Peyer's patch (tissue), 4 donors: Measurements from ENCODE around the gene SLC25A29. TPM values are rescaled to one million over a fixed set of nuclear protein-coding genes. Genes with fewer than 3 reads are reported as not detected.
A peak's percentile ranks its signal among the peaks of the same experiment; 100 is the strongest.
"Not testable (repeated sequence)": the region's sequence is repeated elsewhere in the genome, so short reads cannot be mapped to it uniquely, and the experiment has no call there.

Experiments
- DNase-seq, 3 donors: peaks; one replicate each; pipeline ENCODE4 v3.0.0-alpha.2; 2017 to 2019
- H3K27ac ChIP-seq, 4 donors: fragments of 200-600 bp; sonication (generic); one replicate each; pipeline ENCODE4 v1.5.1; 2016 to 2019
- H3K27me3 ChIP-seq, 2 donors: fragments of 200-600 bp; sonication (generic); one replicate each; pipeline ENCODE4 v1.5.1; 2019
- H3K36me3 ChIP-seq, 3 donors: fragments of 200-600 bp; sonication (generic); one replicate each; pipeline ENCODE4 v1.5.1; 2016 to 2019
- H3K4me1 ChIP-seq, 4 donors: fragments of 200-600 bp; sonication (generic); one replicate each; pipeline ENCODE4 v1.5.1; 2016 to 2019
- H3K4me3 ChIP-seq, 4 donors: fragments of 200-600 bp; sonication (generic); 1 replicate in 3 of 4; 2 replicates in 1 of 4; pipeline ENCODE4 v1.5.1; 2016 to 2019; ENCODE audit warnings: mild to moderate bottlenecking in 1 of 4
- H3K9me3 ChIP-seq, 4 donors: fragments of 200-600 bp; sonication (generic); one replicate each; pipeline ENCODE4 v1.5.1; 2016 to 2019; ENCODE audit warnings: mild to moderate bottlenecking in 1 of 4
- CTCF ChIP-seq, 6 experiments: fragments of 450-650 bp in 4 of 6; fragments of 200-600 bp in 2 of 6; sonication (generic) in 1 of 6; IDR thresholded peaks; one replicate each; pipeline ENCODE4 v1.5.1; 2017 to 2019; ENCODE audit warnings: antibody characterized with exemption in 6 of 6, mild to moderate bottlenecking in 3 of 6, moderate library complexity in 1 of 6
- POLR2A ChIP-seq, 2 donors: fragments of 450-650 bp; IDR thresholded peaks; one replicate each; pipeline ENCODE4 v1.5.1; 2017; ENCODE audit warnings: antibody characterized with exemption in 2 of 2, mild to moderate bottlenecking in 2 of 2, moderate library complexity in 2 of 2
- total RNA-seq, 4 donors: library from RNA; depleted of rRNA; stranded (reverse); fragments of >200 nt; gene quantifications; one replicate each; pipeline ENCODE4 v1.1.0, GENCODE V29; 2016

SLC25A29 gene
- total RNA-seq, 4 donors from 2014 or later, result 11.0 to 74.5 (median 32.0) TPM

DNA sequence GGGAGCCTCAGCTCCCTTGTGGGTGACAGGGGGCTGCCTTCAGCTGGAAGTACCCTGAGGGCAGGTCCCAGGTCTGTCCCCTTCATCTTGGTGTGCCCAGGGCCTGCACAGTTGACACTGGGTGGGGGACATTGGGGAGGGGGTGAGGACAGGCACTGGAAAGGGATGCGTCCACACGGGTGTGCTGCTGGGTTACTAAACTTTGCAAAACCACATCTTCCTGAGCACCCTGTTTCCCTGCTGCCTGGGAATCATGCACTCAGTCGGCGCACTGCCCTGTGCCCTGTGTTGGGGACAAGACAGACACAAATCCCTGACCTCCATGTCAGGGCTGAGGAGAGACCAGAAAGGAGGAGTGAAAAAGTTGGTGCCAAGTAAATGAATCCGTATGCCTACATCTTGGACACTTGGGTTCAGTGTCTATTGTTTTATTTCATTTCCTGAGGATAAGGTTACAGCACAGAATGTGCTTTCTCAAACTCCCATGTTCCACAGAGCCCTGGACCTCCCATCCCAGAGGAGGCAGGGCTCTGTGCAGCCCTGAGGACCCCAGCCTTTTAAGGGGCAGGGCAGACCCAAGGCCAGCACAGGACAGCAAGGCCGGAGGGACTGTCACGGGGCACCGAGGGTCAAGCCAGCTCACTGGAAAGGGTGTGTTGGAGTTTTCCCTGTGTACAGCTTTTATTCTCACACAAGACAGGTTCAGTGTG, 2.9 kb upstream of the SLC25A29 start:
- Histone ChIP-seq H3K27me3 (no peaks in the 10 kb centered on the region), H3K27ac (no peak overlapping the region), H3K36me3 (no peaks in the 10 kb centered on the region), H3K4me1 (peaks cover 0 to 26% (median 6%) of the 10 kb centered on the region in 4 donors), H3K4me3 (no peak overlapping the region), H3K9me3 (no peaks in the 10 kb centered on the region)
- TF ChIP-seq POLR2A (IDR thresholded peaks at IDR 0.05) (no peak), CTCF (IDR thresholded peaks at IDR 0.05) (no peak)
- DNase-seq, result no peak

GRCh38 chr14:100308427-100308792, 2.2 kb upstream of the SLC25A29 start:
- not testable (repeated sequence) for H3K36me3 ChIP-seq, H3K27ac ChIP-seq, H3K9me3 ChIP-seq, H3K27me3 ChIP-seq, DNase-seq, H3K4me3 ChIP-seq
- peaks cover 0 to 34% (median 6%) of the 10 kb centered on the region in 4 donors for H3K4me1 ChIP-seq

DNA sequence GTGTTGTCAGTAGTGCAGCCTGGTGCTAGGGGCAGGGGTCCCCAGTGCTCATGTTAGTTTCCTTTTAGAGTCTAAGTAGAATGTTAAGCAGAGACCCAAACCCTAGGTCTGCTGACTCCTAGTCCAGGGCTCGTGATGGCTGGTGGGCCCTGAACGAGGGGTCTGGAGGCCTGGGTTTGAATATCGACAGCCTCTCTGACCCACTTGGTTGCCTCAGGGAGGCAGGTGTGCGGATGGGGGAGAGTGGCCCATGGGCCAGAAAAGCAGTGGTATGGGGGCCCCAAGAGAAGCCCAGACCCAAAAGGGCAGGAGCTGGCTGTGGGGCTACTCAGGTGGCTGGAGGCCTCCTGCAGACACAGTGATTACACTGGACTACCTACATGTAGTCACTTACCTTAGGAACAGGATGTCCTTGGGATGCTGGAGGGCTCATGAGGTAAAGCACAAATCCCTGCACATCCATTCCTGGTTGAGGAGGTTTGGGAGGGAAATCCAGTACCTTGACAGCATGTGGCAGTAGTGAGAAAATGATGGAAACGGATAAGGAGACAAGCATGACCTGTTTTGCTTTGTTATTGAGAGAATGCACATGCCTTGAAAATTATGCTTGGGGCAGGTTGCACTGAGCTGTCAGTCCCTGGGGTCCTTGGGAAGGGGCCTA, 1.7 kb upstream of the SLC25A29 start:
- DNase-seq, result no peak
- H3K36me3 ChIP-seq, result no peaks in the 10 kb centered on the region
- H3K27me3 ChIP-seq, result no peaks in the 10 kb centered on the region
- TF ChIP-seq POLR2A (IDR thresholded peaks at IDR 0.05), result no peak
- no peak for TF ChIP-seq CTCF (IDR thresholded peaks at IDR 0.05)
- peaks cover 0 to 39% (median 6%) of the 10 kb centered on the region in 4 donors for H3K4me1 ChIP-seq
- no peaks in the 10 kb centered on the region for H3K9me3 ChIP-seq
- H3K4me3 ChIP-seq, result peak overlapping the region in 1 of 4 donors; percentile 93
- no peak overlapping the region for H3K27ac ChIP-seq

DNA sequence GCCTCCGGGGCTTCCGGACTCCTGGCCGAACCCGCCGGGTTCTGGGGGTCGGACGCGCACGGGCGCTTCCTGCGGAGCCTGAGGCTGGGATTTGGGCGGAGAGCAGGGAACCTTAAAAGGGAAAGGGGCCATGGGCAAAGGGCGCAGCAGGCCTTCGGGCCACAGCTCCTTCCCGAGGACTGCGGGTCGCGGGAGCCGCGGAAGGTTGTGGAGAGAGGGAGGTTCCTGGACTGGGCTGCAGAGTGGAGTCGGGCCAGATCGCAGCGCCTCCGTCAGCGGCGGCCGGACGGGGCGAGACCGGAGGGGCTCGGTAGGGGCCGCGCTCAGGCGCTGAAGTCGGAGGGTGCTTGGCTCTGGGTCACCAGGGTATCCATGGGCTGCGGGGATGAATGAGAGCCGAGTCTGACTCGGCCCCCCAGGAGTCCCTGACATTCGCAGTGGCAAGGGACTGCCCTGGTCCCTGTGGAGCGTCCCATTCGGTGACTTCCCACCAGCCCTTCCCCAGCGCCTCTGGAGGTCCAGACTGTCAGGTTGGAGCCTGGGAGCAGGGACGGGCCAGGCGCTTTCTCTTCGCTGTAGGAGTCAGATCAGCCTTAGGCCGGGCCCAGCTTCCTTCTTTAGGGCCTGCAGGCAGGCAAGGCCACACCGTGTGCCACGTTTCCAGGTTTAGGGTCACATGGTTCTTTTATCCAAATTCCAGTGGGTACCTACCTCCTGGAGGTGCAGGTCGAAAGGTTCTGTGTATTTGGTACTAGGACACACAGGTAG, 938 bp upstream of the SLC25A29 start:
- DNase-seq, result peak in 1 of 3 donors; percentile 56
- Histone ChIP-seq H3K36me3 (no peaks in the 10 kb centered on the region), H3K4me1 (peaks cover 0 to 39% (median 6%) of the 10 kb centered on the region in 4 donors), H3K27ac (peak overlapping the region; percentile 77 to 90 (median 81)), H3K4me3 (peak overlapping the region; percentile 81 to 93 (median 83)), H3K27me3 (no peaks in the 10 kb centered on the region), H3K9me3 (no peaks in the 10 kb centered on the region)
- TF ChIP-seq CTCF (IDR thresholded peaks at IDR 0.05) (no peak), POLR2A (IDR thresholded peaks at IDR 0.05) (no peak)

DNA sequence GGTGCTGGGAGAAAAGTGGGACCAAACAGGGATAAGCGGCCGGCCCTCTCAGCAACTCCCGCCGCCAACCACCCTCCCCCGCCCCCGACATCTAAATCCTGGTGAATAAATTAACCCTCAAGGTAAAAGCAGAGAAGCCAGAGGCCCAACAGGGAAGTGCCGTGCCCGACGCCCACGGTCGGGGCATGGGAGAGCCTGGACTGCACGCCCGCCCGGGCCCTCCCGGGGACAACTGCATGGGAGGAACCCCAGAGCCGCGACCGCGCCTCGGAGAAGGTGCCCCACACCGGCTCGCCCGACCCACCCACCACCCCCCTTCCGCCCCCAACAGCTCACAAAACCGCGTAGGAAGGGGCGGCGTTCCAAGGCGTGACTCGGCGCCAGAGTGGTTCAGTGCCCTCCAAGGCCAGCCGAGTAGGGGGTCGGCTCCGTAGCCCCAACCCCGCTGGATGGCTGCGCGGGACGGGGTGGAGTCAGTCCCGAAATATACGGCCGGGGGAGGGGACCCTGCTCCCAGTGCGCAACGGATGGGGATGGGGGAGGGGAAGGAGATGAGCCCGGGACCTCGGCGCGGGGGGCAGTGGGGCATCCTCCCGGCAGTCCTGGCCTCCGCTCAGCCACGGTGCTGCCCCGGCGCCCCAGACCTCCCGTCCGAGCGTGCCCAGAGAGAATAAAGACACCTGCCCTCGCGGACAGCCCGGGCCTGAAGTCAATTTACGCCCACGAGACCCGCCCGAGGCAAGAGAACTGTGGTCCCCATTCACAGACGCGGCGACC, 732 bp downstream of the SLC25A29 start:
- peak; percentile 29 to 67 (median 63) for DNase-seq
- TF ChIP-seq POLR2A (IDR thresholded peaks at IDR 0.05) (no peak), CTCF (IDR thresholded peaks at IDR 0.05) (no peak)
- no peaks in the 10 kb centered on the region for H3K27me3 ChIP-seq
- no peaks in the 10 kb centered on the region for H3K9me3 ChIP-seq
- H3K27ac ChIP-seq, result peak overlapping the region; percentile 77 to 90 (median 81)
- H3K4me3 ChIP-seq, result peak overlapping the region; percentile 81 to 93 (median 83)
- H3K4me1 ChIP-seq, result peaks cover 0 to 39% (median 6%) of the 10 kb centered on the region in 4 donors
- H3K36me3 ChIP-seq, result no peaks in the 10 kb centered on the region
